WTC11 (cell line): ENCODE data around the gene LYRM1. TPM values are rescaled to one million over a fixed set of nuclear protein-coding genes. Genes with fewer than 3 reads are reported as not detected.

Experiments
- ATAC-seq: fragments of 200-7000 bp; cut with Tn5 transposase; 2 replicates; pipeline ENCODE4 v1.10.0; 2021; ENCODE audit warnings: mild to moderate bottlenecking, moderate library complexity
- CTCF ChIA-PET: fragments of 300-600 bp; sonication (Branson Sonifier 250); formaldehyde crosslinking; loops from one replicate; lab custom pipeline; 2021; ENCODE audit warnings: antibody characterized with exemption; lab: Charles Lee
- POLR2A ChIA-PET: fragments of 350-600 bp; sonication (Branson Sonifier 250); formaldehyde crosslinking; loops from one replicate; lab custom pipeline; 2021; ENCODE audit warnings: antibody characterized with exemption; lab: Charles Lee
- DNase-seq: peaks from one replicate; pipeline ENCODE4 v3.0.0; 2021; ENCODE audit warnings: low spot score
- H3K27ac Mint-ChIP-seq: 2 replicates; pipeline ENCODE4 v1.8.0; 2021; ENCODE audit warnings: mixed read lengths
- H3K27me3 Mint-ChIP-seq: 2 replicates; pipeline ENCODE4 v1.8.0; 2021; ENCODE audit warnings: low read depth, mild to moderate bottlenecking, moderate library complexity, mixed read lengths
- H3K36me3 Mint-ChIP-seq: 2 replicates; pipeline ENCODE4 v1.8.0; 2021; ENCODE audit warnings: mixed read lengths
- H3K4me1 Mint-ChIP-seq: 2 replicates; pipeline ENCODE4 v1.8.0; 2022; ENCODE audit warnings: mixed read lengths
- H3K4me3 Mint-ChIP-seq: 2 replicates; pipeline ENCODE4 v1.8.0; 2021; ENCODE audit warnings: mild to moderate bottlenecking, moderate library complexity, mixed read lengths
- H3K9me3 Mint-ChIP-seq: 2 replicates; pipeline ENCODE4 v1.8.0; 2021; ENCODE audit warnings: mixed read lengths
- E2F4 ChIP-seq: sonication (generic); formaldehyde crosslinking; IDR thresholded peaks from 2 replicates; pipeline ENCODE4 v1.8.1; 2022; ENCODE audit warnings: low read depth, mild to moderate bottlenecking, moderate library complexity, missing genetic modification reagents, borderline replicate concordance
- E2F5 ChIP-seq: sonication (generic); formaldehyde crosslinking; IDR thresholded peaks from 2 replicates; pipeline ENCODE4 v1.8.1; 2022; ENCODE audit warnings: mild to moderate bottlenecking, moderate library complexity, missing genetic modification reagents
- ELF4 ChIP-seq: sonication (generic); formaldehyde crosslinking; IDR thresholded peaks from 2 replicates; pipeline ENCODE4 v1.8.1; 2022; ENCODE audit warnings: low read depth, mild to moderate bottlenecking, moderate library complexity, missing genetic modification reagents
- GRHL2 ChIP-seq: fragments of 250-450 bp; sonication (Bioruptor Pico); IDR thresholded peaks from 2 replicates; pipeline ENCODE4 v1.8.0; 2022; ENCODE audit warnings: mild to moderate bottlenecking, moderate library complexity; ENCODE audit not compliant: insufficient replicate concordance, severe bottlenecking
- HMGA2 ChIP-seq: fragments of 250-450 bp; sonication (Bioruptor Pico); IDR thresholded peaks from 2 replicates; pipeline ENCODE4 v1.4.0; 2021; ENCODE audit warnings: mild to moderate bottlenecking, moderate library complexity
- HMGXB4 ChIP-seq: sonication (generic); formaldehyde crosslinking; IDR thresholded peaks from 2 replicates; pipeline ENCODE4 v1.8.1; 2023; ENCODE audit warnings: mild to moderate bottlenecking, moderate library complexity, missing genetic modification reagents
- JUN ChIP-seq: sonication (generic); formaldehyde crosslinking; IDR thresholded peaks from 2 replicates; pipeline ENCODE4 v1.8.0; 2023; ENCODE audit warnings: mild to moderate bottlenecking, missing genetic modification reagents
- NFYB ChIP-seq: sonication (generic); formaldehyde crosslinking; conservative IDR thresholded peaks from 2 replicates; pipeline ENCODE4 v1.8.0; 2022; ENCODE audit warnings: low read depth, missing genetic modification reagents
- NR1H2 ChIP-seq: sonication (generic); formaldehyde crosslinking; IDR thresholded peaks from 2 replicates; pipeline ENCODE4 v1.9.0; 2021; ENCODE audit warnings: mild to moderate bottlenecking, moderate library complexity, missing genetic modification reagents
- NR3C1 ChIP-seq: sonication (generic); formaldehyde crosslinking; conservative IDR thresholded peaks from 2 replicates; pipeline ENCODE4 v1.8.1; 2023; ENCODE audit warnings: low read depth, mild to moderate bottlenecking, missing genetic modification reagents
- SMAD3 ChIP-seq: sonication (generic); formaldehyde crosslinking; IDR thresholded peaks from 2 replicates; pipeline ENCODE4 v1.8.0; 2022; ENCODE audit warnings: missing genetic modification reagents, mild to moderate bottlenecking, borderline replicate concordance
- STAT6 ChIP-seq: sonication (generic); formaldehyde crosslinking; conservative IDR thresholded peaks from 2 replicates; pipeline ENCODE4 v1.8.1; 2023; ENCODE audit warnings: mild to moderate bottlenecking, low read depth, missing genetic modification reagents, moderate library complexity
- TP53 ChIP-seq: sonication (generic); formaldehyde crosslinking; IDR thresholded peaks from 2 replicates; pipeline ENCODE4 v1.8.1; 2023; ENCODE audit warnings: mild to moderate bottlenecking, missing genetic modification reagents
- USF2 ChIP-seq: sonication (generic); formaldehyde crosslinking; IDR thresholded peaks from 2 replicates; pipeline ENCODE4 v1.8.1; 2023; ENCODE audit warnings: mild to moderate bottlenecking, missing genetic modification reagents, moderate library complexity
- ZNF232 ChIP-seq: sonication (generic); formaldehyde crosslinking; IDR thresholded peaks from 2 replicates; pipeline ENCODE4 v1.8.0; 2022; ENCODE audit warnings: mild to moderate bottlenecking, missing genetic modification reagents
- ZNF263 ChIP-seq: sonication (generic); formaldehyde crosslinking; IDR thresholded peaks from 2 replicates; pipeline ENCODE4 v1.8.1; 2022; ENCODE audit warnings: low read depth, mild to moderate bottlenecking, moderate library complexity, missing genetic modification reagents
- ZNF317 ChIP-seq: sonication (generic); formaldehyde crosslinking; IDR thresholded peaks from 2 replicates; pipeline ENCODE4 v1.8.1; 2023; ENCODE audit warnings: low read depth, mild to moderate bottlenecking, moderate library complexity, missing genetic modification reagents, borderline replicate concordance
- ZNF425 ChIP-seq: fragments of 250-450 bp; sonication (Bioruptor Pico); conservative IDR thresholded peaks from 2 replicates; pipeline ENCODE4 v1.9.0; 2021; ENCODE audit warnings: mild to moderate bottlenecking
- ZNF671 ChIP-seq: fragments of 250-450 bp; sonication (Bioruptor Pico); IDR thresholded peaks from 2 replicates; pipeline ENCODE4 v1.8.0; 2021; ENCODE audit warnings: mild to moderate bottlenecking
- total RNA-seq: library from RNA; stranded (reverse); gene quantifications from 3 replicates; pipeline ENCODE4 v1.2.3, GENCODE V29; 2021

The LYRM1 gene
- total RNA-seq, 1 experiment from 2014 or later, result 11.4 TPM

GRCh38 chr16:20952139-20952920 is 51.8 kb downstream of the LYRM1 start (continued):
- no peak for TF ChIP-seq USF2 (CRISPR knock-in tag)
- TF ChIP-seq ELF4, result no peak
- TF ChIP-seq, all 79 proteins: peak for 0

GRCh38 chr16:20954574-20954973 is 54.0 kb downstream of the LYRM1 start:
- peaks cover 8% of the 10 kb centered on the region for H3K4me1 Mint-ChIP-seq
- H3K4me3 Mint-ChIP-seq, result no peak overlapping the region
- H3K36me3 Mint-ChIP-seq, result no peaks in the 10 kb centered on the region
- TF ChIP-seq ZNF232 (CRISPR knock-in tag), result no peak
- no peak for TF ChIP-seq ZNF671 (CRISPR knock-in tag)
- no peak for TF ChIP-seq NR3C1 (CRISPR knock-in tag)
- TF ChIP-seq SMAD3 (CRISPR knock-in tag), result no peak
- TF ChIP-seq JUN (CRISPR knock-in tag), result no peak
- no peak for TF ChIP-seq GRHL2 (CRISPR knock-in tag)
- TF ChIP-seq E2F5, result no peak
- no peaks in the 10 kb centered on the region for H3K9me3 Mint-ChIP-seq
- H3K27ac Mint-ChIP-seq, result no peak overlapping the region
- ChIA-PET CTCF (interaction anchor here (0.7 to 1.5 kb wide), 2 partner anchors 47 to 101 kb away, joined by 3 to 4 read pairs; no protein-coding TSS in a partner anchor), POLR2A (no interaction called here)
- no peak for ATAC-seq
- no peak for DNase-seq
- H3K27me3 Mint-ChIP-seq, result no peaks in the 10 kb centered on the region

GRCh38 chr16:20956319-20956718 is 55.7 kb downstream of the LYRM1 start:
- H3K4me3 Mint-ChIP-seq, result no peak overlapping the region
- ChIA-PET CTCF (no interaction called here), POLR2A (no interaction called here)
- H3K27ac Mint-ChIP-seq, result no peak overlapping the region
- no peaks in the 10 kb centered on the region for H3K36me3 Mint-ChIP-seq
- no peak for TF ChIP-seq ZNF317 (CRISPR knock-in tag)
- TF ChIP-seq ZNF263 (CRISPR knock-in tag), result no peak
- no peak for TF ChIP-seq ZNF425 (CRISPR knock-in tag)
- no peak for TF ChIP-seq NFYB
- no peak for TF ChIP-seq STAT6
- TF ChIP-seq TP53 (CRISPR knock-in tag), result no peak
- no peak for TF ChIP-seq E2F4 (CRISPR knock-in tag)
- TF ChIP-seq NR1H2 (CRISPR knock-in tag), result no peak
- no peak for TF ChIP-seq HMGA2 (CRISPR knock-in tag)
- no peak for TF ChIP-seq ZNF671 (CRISPR knock-in tag)
- TF ChIP-seq HMGXB4 (CRISPR knock-in tag), result no peak
- TF ChIP-seq E2F5, result no peak
- no peaks in the 10 kb centered on the region for H3K27me3 Mint-ChIP-seq
- H3K4me1 Mint-ChIP-seq, result peaks cover 12% of the 10 kb centered on the region
- DNase-seq (no peak), ATAC-seq (no peak)
- H3K9me3 Mint-ChIP-seq, result no peaks in the 10 kb centered on the region
